M059J (cell line): ENCODE data around the gene ARMC12. TPM values are rescaled to one million over a fixed set of nuclear protein-coding genes. Genes with fewer than 3 reads are reported as not detected.
A peak's percentile ranks its signal among the peaks of the same experiment; 100 is the strongest.
"Not testable (repeated sequence)": the region's sequence is repeated elsewhere in the genome, so short reads cannot be mapped to it uniquely, and the experiment has no call there.

ENCODE experiments used
- DNase-seq: peaks from one replicate; pipeline ENCODE4 v3.0.0-alpha.2; 2012; ENCODE audit warnings: low read depth
- total RNA-seq: library from RNA; depleted of rRNA; stranded (reverse); fragments of >200 nt; shearing (Covaris generic); gene quantifications from 2 replicates; pipeline ENCODE4 v1.2.3, GENCODE V29; 2014

ARMC12 gene
- total RNA-seq, 1 experiment from 2014 or later: 0.22 TPM

DNA sequence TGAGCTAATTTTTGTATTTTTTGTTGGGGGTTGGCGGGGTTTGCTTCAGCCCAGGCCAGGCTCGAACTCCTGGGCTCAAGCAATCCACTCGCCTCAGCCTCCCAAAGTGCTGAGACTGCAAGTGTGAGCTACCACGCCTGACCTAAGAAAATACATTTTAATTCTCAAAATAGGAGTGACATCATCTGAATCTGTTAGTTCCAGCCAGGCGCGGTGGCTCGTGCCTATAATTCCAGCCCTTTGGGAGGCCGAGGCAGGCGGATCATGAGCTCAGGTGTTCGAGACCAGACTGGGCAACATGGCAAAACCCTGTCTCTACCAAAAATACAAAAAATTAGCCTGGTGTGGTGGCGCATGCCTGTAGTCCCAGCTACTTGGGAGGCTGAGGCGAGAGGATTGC lies 2.5 kb upstream of the ARMC12 start:
- DNase-seq: not testable (repeated sequence)

DNA sequence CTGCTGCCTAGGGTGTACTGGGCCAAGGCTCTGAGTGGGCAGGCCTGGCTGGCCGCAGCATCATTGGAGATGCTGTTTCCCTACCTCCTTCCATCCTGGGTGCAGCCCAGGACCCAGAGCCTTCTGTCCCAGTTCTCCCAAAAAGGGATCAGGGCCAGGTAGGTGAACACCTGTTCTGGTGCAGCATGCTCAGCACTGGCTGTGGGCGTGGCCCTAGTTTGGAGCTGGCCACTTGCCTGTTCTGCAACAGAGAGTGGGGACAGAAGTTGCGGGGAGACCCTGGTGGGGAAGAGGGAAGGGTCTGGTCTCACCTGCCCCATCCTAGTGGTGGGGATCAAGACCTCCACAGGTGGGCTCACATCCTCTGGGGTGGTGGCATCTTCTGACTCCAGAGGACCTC lies 1.4 kb upstream of the ARMC12 start:
- DNase-seq: no peak

DNA sequence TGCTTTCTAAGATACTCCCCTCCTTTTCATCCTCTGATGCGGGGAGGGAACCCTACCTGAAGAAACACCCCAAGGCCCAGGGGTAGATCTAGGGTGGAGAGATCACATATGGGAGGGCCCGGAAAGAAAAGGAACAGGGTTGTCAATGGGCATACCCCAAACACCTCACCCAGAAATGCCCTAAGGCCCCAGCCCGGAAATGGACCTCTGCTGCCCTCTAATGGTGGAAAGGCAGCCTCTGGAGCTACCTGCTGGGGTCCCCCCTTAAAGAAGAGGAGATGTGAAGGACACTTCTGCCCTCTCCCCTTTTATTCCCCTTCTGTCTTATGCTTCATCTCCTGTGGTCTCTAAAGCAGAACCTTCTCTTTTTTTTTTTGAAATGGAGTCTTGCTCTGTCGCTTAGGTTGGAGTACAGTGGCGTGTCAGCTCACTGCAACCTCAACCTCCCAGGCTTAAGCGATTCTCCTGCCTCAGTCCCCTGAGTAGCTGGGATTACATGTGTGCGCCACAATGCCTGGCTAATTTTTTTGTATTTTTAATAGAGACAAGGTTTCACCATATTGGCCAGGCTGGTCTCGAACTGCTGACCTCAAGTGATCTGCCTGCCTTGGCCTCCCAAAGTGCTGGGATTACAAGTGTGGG lies 458 bp upstream of the ARMC12 start:
- peak; percentile 67 for DNase-seq

DNA sequence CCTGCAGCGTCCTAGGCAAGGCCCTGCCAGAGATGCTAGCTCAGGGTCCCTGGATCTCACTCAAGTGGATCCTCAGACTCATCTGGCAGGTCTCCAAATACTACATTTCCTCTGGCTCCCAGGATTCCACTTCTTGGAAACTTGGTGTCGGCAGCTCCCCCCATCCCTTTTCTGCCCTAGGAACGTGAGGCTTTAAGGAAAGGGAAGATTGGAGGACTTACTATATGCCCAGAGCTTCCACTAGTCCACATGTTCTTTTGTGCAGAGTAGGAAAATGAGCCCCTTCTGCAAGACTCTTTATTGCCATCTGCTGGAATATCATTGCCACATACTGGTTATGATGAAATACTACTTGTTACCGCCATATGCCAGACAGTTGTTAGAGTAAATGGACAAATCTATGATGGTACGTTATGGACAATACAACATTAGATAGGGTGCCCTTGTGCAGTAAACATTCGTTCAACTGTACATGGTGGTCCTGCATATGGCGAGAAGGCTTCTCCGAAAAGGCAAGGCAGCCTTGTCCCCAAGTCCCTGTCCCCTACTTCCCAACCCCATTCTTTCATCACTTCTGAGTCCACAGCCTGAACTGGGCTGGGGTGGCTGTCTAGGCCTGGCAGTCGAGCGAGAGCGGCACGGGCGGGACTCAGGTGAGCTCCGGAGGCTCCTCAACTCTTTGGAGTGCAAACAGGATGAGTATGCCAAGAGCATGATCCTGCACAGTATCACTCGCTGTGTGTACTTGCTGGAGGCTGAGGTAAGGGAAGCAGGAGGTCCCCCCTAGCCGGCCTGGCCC lies 780 bp downstream of the ARMC12 start:
- DNase-seq: peak; percentile 81

DNA sequence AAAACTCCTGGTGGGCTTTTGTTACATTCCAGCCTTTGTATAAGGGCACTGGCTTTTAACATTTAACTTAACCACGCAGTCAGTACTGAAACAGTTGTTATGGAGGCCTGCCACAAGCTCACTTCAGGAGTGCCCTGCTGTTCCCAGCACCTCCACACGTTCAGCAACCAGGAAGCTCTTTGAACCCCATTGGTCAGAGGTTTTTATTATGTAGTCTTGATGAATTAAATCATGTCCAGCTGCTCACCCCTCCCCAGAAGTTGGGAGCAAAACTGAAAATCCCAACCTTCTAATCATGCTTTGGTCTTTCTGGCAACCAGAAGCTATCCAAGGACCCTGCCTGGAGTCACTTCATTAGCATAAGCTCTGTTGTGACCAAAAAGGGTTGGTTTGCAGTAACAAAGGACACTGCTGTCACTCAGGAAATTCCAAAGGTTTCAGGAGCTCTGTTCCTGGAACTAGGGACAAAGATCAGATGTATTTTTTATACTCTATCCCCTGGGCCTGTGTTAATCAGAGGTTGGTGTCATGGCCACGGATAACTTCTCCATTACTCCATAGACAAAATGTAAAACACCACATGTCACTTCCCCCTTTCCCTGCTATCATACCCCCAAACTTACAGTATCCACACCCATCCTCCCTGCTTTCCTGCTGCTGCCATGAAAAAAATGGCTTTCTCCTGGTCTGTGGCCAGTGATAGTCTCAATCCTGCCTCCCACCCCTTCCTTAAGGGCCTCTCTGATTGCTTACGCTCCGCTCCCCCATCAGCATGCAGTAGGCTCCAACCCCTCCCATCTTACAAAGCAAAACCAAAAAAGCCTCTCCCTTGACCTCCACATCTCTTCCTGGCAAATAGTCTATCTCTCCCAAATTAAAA lies 3.1 kb downstream of the ARMC12 start:
- DNase-seq: no peak

DNA sequence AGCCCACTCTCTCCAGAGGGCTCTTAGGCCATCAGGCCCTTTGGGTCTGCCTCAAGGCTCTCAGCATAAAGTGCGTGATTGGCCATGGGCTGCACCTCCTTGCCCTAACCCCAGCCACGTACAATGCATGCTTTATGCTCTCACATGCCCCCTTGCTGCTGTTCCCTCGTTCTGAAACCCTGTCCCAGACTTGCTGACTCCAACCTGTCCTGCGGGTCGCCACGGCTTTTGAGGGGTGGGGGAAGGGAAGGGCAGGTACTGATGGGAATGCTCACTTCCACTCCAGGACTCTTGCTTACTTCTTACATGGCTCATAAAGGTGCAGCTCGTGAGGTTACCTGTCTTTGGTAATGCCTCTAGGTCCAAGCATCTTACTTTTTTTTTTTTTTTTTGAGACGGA lies 6.0 kb downstream of the ARMC12 start:
- DNase-seq: no peak

DNA sequence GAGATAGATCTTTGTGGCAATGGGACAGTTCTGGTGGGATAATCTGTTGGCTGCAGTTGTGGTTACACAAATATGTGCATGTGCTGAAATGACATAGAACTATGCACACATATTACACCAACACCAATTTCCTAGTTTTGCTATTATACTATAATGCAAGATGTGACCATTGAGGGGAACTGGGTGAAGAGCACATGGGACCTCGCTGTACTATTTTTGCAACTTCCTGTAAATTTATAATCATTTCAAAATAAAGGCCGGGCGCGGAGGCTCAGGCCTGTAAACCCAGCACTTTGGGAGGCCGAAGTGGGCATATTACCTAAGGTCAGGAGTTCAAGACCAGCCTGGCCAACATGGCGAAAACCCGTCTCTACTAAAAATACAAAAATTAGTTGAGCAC lies 8.7 kb downstream of the ARMC12 start:
- DNase-seq: no peak

DNA sequence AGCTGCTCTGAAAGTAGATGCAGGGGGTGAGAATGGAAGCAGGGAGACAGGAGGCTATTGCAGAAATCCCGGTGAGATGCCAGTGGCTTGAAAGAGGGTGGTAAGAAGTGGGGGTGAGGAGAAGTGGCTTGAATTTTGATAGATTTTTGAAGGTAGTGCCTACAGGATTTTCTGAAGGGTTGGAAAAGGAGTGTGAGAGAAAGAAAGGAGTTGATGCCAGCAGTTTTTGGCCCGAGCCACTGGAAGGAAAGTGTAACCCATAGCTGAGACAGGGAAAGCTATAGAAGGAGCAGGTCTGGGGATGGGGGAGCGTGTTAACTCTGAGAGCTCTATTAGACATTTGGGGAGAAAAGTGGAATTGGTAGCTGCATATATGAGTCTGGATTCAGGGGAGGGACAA lies 9.7 kb downstream of the ARMC12 start:
- no peak for DNase-seq

DNA sequence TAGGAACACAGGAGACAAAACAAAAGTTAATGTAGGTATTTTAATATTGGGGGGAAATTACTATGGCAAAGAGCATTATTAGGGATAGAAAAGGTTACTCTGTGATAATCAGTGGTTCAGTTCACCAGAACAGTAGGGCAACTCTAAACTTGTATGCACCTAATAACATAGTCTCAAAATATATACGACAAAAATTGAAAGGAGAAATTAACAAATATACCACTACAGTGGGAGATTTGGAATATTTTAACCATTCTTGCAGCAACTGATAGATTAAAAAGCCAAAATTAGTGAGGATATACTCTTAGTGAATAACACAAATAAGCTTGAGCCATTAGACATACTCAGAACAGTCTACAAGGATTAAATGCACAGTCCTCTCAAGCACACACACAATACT lies 11.0 kb downstream of the ARMC12 start:
- no peak for DNase-seq

DNA sequence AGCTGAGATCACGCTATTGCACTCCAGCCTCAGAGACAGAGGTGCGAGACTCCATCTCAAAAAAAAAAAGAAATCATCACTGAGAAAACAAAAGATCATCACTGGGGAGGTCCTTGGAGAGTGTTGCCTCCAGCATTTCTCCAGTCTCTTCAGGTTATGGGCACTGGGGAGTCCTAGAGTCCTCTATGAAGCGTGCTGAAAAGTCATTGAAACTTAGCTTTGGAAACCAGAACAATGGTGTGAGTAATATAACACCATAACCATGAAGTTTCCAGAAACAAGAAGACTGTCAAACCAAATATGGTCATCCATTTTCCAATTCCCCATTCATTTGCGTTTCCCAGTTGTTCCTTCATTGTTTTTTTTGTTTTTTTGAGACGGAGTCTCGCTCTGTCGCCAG lies 13.7 kb downstream of the ARMC12 start:
- DNase-seq: no peak

DNA sequence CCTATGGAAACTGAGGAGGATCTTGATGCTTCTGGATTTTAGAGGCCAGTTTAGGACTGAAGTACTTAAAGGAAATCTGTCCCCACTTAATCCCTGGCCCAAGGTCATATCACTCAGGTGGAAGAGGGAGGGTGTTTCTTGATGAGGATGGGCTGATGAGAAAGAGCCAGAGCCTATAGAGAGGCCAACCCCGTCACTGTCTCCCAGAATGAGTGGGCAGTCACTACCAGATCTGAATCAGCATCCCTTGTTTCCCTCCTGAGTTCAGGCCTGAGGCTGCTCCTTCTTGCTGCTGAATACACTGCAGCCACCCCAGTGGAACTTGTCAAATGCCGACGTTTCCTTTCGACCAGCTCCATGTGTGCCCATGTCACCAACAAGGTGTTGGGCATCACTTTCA lies 14.8 kb downstream of the ARMC12 start:
- DNase-seq: no peak

DNA sequence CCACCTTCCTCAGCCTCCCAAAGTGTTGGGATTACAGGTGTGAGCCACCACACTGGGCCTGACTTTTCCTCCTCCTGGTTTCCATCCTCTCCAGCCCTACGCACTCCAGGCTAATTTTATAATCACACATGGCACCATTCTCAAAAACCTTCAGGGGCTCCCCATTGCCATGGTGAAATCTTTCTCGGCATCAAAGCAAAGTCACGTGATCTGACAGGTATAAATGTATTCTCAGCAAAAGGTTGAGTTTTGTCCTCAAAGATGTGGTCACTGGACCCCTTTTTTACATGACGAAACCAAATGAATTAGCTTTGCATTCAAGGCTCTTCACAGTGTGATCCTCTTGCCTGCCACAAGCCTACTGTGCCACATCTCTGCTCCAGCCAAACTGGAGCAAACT lies 15.5 kb downstream of the ARMC12 start:
- no peak for DNase-seq

DNA sequence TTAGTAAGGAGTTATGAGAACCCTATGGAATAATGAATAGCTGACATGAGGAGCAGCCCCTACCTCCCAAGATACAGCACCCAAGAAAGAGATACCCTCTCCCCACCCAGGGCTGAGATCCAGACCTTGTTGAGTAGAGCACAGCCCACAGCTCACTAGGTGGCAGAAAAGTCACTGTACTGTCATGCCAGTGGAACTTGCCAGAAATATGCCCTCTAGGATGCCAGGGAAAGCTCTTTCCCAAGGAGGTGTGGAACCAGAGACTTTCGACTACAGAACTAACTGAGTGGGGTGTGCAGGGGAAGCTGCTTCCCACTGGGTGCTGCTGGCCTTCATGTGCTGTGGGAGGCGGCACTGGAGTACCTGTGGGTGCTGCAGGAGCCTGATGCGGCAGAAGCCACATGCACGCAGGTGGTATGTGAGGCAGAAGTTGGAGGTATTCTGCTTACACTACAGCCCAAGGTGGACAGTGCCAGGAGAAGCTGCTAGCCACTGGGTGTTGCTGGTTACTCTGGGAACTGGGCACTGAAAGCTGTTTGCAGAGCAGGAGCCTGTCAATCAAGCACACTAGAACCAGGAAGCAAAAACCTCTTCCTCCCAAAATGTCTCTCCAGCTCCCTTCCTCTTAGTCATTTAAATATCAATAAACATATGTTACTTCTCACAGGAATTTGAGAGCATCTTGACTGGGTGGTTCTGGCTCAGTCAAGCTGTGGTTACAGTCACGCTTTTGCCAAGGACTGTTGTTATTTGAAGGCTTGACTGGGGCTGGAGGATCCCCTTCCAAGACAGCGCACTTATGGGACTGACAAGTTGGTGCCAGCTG lies 17.8 kb downstream of the ARMC12 start:
- peak; percentile 61 for DNase-seq

DNA sequence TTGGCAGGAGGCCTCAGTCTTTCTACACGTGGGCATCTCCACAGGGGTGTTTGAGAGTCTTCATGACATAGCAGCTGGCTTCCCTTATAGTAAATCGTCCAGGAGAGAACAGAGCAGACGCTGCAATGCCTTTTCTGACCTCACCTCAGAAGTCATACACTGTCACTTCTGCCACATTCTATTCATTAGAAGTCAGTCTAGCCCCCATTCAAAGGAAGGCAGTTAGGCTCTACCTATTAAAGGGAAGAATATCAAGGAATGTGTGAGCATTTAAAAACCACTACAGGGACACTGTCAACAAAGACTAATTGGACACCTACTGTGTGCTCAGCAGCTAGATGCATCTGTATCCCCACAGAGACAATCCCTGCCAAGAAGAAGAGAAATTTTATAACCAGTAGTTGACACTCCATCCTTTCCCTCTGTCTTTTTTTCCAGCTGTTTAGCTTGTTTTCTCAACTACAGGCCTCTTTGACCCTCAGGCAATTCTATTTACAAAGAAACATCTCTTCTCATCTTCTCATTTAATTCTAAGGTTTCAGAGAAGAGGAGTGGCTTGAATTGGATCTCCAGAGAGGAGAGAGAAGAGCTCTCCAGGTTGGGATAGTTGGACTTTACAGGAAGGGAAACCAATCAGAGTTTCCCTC lies 18.6 kb downstream of the ARMC12 start:
- DNase-seq: no peak

DNA sequence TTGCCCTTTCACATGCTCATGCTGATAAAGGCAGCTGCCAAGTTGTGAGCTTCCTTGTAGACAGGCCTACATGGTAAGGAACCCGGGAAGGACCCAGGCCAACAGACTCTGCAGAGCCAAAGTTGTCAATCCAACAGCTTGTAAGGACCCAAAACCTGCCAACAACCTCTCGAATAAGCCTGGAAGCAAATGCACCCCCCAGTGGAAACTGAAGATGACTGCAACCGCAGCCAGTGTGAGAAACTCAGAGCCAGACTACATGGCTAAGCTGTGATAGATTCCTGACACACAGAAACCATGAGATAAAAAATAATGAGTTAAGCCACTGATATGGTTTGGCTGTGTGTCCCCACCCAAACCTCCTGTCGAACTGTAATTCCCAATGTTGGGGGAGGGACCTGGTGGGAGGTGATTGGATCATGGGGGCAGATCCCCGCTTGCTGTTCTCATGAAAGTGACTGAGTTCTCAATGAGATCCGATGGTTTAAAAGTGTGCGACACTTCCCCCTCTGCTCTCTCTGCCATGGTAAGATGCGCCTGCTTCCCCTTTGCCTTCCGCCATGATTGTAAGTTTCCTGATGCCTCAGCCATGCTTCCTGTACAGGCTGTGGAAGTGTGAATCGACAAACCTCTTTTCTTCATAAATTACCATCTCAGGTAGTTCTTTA lies 20.8 kb downstream of the ARMC12 start:
- peak; percentile 66 for DNase-seq

DNA sequence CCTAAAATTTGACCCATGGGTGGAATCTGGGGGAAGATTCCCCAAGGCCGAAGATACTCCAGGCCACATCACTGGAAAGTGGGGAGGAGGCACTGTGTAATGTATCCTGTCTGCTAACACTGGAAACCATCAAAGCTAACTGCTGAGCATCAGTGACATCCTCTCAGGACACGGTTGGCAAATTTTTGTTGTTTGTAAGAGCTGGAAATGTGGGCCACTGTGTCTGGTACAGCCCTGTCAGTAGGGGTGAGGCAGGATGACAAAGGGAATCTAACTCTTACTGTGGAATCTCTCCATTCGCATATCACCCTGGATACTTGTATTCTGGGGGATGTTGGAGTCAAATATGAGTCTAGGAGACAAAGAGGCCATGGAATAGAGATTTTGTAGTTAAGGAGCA lies 22.6 kb downstream of the ARMC12 start:
- DNase-seq: no peak

DNA sequence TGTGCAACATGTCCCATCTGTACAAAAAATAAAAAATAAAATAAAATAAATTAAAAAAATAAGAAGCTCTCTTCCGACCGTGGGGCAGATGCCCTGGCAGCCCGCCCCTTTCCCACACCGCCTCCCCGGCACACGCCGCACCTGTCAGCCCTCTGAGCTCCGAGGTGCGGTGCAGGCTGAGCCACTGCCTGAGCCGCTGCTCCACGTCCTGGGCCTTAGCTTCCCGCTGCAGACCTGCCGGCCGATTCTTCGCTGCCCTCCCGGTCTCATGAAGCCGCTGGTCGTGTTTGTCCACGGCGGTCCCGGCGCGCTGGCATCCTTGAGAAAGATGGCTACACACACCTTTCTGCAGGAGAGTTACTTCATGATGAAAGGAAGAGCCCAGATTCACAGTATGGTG lies 28.9 kb downstream of the ARMC12 start:
- DNase-seq: no peak

DNA sequence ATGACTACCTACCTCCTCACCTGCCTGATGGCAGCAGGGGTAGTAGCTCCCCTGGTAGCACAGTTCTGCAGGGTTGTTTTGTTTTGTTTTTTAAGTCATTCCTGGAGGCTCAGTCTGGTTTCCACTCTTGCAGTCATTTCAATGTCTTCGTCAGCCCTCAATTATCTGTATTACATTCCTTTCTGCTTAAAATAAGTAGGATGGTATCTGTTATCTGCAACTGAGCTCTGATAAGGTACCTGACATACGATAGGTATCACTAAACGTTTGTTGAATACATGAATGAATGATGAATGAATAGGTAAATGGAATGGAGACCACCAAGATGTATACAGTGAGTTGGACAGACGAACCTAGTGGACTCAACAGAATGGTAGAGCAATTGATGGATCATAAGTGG lies 32.4 kb downstream of the ARMC12 start:
- DNase-seq: no peak

DNA sequence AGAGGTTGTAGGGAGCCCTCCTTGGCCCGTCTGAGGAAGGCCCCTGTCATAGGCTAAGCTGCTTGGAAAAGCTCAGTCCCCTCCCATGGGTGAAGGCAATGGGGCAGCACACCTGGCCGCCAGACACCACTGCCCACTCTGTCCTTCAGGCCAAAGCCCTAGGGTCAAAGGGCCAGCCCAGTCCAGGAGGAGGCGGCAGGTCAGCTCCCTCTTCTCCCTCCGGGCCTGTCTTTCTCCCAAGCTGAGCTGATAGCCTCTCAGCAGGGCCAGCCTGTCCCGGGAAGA lies 34.5 kb downstream of the ARMC12 start:
- DNase-seq: no peak

DNA sequence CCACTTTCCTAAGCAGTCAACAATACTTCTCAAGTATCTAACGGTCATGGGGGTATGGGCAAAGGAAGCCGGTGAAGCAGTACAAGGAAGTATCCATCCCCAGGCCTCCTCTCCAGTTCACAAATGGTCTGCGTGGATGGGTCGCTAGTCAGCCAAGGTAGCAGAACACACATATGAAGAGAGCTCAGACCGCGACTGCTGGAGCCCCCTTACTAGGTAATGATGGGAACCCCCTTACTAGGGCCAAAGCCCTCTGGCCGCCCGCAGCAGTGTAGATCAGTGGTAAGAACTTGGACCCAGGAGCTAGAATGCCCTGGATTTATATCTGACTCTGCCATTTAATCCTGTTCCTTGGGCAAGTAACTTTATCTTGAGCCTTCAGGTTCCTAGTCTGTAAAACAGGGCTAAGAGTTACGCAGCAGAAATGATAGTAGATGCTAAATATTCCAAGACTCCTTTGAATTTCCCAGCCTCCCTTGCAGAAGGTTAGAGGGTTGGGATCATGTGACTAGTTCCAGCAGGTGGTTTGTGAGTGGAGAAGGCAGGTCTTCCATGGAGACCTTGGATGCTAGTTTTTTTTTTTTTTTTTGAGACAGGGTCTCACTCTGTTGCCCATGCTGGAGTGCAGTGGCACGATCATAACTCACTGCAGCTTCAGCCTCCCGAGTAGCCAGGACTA lies 37.4 kb downstream of the ARMC12 start:
- DNase-seq: no peak
